Stimulated activated CD4-positive, alpha-beta T cell treated with anti-CD3 and anti-CD28 coated beads, Interleukin-15, amount 100 ng/mL, for 24 hours (primary cell): ENCODE data around the gene GPC1.

ENCODE experiments used
- DNase-seq: peaks from one replicate; pipeline ENCODE4 v3.0.0-alpha.2; 2020

GPC1 gene

DNA sequence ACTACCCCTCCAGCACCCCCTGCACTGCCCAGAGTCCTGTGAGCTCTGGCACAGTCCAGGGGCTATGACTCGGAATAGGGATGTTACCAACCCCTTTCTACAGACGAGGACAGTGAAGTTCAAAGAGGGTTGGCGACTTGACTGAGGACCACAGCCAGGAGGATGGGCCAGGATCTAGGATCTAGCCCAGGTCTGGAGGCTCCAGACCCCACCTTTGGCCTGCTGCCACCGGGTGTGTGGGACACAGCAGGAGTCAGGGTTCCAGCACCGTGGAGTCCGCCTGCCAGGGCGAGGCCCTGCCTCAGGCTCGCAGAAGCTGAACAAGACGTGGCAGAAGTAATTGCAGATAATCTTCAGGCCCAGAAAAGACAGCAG lies 37.9 kb upstream of the GPC1 start:
- no peak for DNase-seq

DNA sequence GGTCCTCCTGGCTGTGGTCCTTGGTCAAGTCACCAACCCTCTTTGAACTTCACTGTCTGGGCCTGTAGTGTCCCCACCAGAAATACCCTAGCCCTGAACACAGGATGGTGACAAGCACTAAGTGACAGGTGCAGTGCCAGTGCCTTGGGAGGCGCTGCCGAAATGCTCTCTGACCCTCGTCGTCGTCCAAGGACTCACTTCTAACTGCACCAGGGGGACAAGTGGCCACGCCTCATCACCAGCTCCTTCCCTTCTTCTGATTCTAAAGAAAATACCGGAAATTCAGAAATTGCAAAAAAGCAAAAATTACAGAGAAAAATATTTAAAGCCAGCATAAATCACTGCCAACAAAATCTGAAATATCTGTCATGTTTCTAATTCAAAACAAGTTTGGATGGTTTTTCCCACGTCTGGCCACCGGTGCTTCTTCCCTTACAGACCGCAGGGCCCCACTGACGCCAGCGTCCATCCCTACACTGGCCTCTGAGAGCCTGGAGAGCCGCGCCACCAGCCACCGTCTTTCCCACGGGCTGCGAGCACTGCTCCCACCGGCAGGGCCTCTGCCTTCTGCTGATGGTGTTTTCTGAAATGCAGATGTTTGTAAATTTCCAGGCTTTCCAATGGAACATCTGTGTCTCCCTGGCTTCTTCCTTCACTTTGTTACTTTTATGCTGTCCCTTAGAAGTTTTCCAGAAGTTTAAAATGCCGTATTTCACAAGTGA lies 37.4 kb upstream of the GPC1 start:
- DNase-seq = no peak

DNA sequence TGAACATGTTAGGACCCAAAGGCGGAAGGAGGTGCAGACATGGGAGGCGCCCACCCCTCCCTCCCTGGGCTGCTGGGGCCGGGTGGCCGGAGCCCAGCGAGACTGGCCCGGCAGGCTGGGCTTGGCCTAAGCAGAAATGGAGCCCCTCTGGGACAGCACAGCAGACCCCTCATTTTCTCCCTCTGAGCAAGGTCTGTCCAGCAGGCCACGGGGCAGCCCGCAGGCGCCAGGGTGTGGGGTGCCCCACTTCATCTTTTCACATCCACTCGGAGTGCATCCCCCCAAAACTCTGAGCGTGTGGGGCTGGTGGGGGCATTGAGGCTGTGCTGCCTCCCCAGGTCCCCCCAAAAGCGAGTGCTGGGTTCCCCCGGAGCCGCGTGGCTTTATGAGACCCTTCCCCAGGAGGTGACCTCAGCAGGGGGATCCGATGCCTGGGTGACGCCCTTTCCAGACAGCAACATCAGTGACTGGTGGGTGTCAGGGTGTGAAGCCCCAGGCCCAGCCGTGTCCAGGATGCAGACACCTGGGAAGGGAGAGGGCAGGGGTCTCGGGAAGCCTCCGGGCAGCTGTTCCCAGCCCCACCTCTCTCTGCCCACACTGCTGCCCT lies 36.7 kb upstream of the GPC1 start:
- no peak for DNase-seq

DNA sequence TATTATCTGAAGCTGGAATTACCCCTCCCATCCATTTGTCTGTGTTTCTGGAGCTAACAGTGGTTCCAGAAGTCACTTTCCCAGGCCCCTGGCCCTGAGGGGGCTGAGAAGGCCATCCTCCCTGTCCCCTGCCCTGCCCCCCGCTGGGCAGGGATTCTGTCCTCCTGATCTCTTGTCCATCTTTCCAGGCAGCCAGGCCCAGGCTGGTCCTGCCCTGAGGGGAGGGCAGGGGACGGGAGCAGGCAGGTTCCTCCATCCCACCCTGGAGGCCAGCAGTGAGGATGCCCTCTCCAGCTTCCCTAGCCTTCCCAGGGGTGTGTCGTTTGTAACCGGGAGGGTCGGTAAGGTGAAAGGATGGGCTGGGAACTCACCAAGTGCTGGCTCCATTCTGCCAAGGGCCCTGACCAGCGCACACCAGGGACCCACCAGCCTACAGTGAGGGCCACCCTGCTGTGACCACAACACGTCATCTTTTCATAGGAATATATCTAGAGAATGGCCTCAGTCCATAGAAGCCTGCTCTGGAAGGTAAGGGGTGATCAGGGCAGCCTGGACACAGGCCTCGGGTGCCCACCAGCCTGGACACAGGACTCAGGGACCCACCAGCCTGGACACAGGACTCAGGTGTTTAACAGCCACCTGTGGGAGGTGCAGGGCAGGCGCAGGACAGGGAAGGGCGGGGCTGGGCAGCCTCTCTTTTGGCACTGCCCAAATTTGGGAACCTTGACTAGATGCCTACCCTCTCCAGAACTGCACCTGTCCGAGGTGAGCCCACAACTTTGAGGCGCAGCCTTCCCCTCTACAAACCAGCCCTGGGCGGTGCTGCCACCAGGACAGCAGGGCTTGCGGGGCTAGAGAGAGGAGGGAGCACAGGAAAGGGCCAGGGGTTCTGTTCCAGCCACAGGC lies 35.8 kb upstream of the GPC1 start:
- no peak for DNase-seq

DNA sequence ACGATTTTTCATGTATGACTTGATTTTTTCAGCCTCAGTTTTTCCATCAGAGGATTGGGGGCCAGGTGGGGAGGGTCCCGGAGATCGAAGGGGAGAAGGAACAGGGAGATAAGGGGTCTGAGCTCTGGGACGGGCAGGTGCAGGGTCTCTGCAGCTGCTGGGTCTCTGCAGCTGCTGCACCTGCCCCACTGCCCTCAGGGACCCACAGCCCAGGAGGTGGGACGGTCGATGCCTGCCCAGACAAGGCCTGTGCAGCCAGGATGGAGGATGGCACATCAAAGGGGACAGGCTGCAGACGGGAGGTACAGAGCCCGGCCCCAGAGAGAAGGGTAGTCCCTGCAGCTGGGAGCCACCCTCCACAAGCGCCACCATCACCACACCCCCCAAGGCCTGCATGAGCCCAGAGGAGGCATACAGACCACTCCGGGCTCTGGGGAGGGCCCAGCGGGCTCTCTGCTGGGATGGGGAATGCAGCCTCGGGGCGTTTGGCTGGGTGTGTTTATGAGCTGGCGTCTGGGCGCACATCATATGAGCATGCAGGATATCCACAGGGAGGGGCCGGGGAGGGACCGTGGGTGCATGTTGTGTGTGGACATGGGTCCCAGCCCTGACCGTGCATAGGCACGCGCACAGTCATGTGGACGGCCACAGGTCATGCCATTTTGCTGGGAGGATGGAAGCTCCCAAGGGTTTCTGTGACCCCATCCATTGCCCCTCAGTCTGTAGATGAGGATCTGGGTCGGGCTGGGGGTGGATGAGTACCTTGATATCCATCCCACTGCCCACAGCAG lies 34.9 kb upstream of the GPC1 start:
- DNase-seq = no peak

DNA sequence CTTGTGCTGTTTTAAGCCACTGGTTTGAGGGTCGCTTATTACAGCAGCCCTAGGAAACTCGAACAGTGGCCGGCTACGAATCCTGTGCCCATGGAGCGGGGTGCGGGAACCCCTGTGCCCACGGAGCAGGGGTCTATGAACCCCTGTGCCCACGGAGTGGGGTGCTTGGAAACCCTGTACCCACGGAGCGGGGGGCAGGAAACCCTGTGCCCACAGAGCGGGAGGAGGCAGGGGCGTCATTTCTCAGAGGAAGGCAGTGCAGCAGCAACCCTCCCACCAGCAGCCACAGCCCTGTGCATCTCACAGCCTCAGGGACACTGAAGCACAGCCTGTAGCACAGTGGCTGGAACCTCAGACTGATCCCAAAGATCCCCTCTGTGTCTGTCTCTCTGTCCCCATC lies 34.2 kb upstream of the GPC1 start:
- no peak for DNase-seq

DNA sequence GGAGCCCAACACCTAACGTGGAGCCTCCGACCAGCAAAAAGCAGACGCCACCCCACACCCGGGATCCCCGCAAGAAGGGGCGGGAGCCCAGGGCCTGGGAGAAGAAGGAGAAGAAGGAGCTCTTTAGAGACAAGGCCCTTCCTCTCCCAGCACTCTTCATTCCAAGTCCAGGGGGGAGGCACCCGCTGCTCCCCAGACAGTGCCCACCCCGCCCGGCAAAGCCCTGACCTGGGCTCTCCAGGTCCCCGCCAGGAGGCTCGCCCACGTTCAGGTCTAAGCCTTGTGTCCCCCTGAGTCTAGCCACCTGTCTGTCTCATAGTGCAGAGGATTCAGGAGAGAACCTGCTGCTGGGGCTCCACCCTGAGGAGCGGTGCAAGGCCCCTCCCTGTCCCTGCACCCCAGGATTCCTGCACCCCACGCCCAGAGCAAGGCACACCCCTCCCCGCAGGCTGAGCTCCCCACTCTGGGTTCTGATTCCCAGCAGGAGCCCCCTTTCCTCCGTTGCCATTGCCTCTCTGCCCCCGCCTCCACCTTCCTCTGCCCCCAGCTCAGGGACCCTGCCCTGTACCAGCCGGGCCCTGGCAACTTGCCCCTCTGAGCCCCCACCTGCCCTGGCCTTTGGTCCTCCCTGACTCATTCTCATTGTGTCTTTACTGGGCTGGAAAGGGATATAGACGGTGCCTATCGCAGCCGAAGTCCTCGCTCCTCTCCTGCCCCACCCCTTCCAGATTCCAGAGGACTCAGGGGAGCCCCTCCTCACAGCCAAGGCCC lies 33.5 kb upstream of the GPC1 start:
- DNase-seq = no peak

DNA sequence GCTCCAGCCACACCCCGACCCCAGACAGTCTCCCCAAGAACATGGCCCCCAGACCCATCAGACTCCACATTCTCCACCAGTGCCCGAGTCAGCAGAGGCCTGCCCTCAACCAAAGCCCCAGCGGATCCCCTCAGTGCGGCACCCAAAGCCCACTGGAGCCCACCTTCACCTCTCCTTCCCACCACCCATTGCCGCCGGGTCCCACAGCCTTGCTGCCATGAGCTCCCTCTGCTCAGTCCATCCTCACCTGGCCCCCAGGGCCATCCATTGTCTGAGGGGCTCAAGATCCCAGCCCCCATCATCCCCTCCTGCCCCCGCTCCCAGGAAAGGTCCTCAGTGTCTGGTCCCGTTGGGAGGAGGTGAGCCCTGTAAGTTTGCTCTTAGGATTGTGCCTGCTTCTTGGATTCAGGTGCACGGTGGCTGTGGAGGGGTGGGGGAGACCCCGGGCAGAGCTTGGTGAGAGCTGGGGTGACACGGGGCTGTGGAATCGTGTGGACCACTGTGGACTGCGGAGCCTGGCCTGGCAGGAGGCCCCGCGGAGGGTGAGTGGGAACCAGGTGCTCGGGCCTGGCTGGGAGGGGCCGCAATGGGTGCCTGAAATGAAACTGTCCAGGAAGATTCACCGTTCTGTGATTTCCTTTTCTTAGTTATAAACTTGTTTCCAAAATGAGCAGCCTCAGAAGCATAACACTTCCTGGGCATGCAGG lies 32.7 kb upstream of the GPC1 start:
- DNase-seq = peak; percentile 44

DNA sequence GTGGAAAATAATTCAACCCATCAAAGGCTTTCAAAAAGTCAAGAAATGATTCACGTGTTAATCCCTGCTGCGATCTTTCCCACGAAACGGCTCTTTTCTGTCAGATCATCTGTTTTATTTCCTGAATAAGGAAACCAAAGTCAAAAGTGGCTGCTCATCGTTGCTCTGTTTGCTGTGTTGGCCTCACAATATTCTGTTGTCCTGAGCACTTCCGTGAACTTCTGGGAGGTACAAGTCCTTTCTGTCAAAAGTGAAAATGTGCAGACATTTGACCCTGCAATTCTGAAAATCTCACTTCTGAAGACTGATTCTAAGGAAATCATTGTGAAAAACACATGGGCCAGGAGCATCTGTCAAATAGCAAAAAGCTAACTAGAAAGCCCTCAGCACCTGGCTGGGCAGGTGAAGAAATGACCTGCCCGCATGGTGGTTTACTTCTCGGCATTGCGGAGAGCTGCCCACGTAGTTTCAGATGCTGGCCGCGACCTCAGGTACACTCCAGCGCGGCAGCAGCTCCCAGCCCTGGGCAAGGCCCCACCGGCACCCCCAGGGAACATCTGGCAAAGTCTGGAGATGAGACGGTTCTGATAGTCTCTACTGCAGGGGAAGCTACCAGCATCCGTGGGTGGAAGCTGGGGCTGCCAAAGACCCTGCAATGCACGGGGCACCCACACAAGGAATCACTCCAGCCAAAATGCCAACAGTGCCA lies 31.9 kb upstream of the GPC1 start:
- DNase-seq = peak; percentile 47

DNA sequence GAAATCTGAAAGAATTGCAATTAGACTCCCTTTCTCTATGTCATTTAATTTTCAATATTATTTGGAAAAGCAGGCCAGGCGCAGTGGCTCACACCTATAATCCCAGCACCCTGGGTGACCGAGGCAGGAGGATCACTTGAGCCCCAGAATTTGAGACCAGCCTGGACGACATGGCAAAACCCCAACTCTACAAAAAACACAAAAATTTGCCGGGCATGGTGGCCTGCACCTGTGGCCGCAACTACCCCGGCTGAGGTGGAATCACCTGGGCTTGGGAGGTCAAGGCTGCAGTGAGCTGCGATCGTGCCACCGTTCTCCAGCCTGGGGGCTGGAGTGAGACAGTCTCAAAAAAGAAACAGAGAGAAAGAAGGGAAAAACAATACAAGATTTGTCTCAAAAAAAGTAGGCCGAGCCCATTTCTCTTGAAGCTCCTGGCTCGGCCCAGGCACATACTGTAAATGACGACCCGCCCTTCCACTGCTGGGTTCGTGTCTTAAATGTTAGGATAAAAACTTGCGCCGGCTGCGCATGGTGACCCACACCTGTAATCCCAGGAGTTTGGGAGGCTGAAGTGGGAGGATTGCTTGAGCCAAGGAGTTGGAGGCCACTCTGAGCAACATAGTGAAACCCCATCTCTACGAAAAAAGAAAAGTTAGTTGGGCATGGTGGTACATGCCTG lies 31.1 kb upstream of the GPC1 start:
- DNase-seq = no peak

DNA sequence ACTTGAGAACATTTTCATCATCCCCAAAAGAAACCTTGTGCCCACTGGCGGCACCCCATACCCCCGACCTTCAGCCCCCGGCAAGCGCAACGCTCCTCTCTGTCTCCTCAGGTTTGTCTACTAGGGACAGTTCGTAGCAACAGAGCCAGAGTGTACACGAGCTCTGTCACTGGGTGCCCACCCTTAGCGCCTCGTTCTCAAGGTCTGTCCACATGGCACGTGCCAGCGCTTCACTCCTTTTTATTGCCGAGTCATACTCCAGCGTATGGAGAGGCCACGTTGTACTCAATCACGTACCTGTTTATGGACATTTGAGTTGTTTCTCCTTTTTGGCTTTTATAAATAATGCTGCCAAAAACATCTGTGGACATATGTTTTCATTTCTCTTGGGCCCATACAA lies 30.3 kb upstream of the GPC1 start:
- no peak for DNase-seq

DNA sequence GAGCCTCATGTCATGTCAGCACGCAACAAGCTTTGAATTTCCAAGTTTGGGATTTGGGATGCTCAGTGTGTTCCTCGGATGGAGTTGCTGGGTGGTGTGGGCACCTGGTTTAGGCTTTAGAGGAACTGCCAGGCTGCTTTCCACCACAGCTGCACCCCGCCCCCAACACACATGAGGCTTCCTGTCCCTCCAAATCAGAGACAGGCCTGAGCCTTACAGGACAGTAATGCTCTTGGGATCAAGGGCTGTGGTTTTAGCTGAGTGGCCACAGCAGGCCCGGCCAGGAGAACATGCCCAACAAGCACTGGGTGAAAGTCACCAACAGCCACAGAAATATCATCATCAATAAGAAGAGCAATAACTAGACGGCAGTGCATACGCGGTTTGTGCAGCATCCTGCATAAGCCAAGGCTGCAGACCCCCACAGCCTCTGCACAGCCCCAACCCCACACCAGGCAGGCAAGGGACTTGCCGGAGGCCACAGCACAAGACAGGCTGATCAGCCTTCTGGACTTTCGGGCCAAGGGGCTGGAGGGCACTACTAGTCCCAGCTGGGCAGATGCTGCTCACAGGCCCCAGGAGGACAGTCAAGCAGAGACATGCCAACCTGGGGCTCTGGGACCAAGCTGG lies 29.7 kb upstream of the GPC1 start:
- no peak for DNase-seq

DNA sequence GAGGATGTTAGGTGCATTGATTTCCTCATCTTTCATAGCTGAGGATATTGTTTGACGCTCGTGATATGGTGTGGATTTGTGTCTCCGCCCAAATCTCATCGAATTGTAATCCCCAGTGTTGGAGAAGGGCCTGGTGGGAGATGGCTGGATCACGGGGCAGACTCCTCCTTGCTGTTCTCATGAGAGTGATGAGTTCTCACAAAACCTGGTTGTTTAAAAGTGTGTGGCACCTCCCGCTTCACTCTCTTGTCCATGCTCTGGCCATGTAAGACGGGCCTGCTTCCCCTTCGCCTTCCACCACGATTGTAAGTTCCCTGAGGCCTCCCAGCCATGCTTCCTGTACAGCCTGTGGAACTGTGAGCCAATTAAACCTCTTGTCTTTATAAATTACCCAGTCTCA lies 28.4 kb upstream of the GPC1 start:
- no peak for DNase-seq

DNA sequence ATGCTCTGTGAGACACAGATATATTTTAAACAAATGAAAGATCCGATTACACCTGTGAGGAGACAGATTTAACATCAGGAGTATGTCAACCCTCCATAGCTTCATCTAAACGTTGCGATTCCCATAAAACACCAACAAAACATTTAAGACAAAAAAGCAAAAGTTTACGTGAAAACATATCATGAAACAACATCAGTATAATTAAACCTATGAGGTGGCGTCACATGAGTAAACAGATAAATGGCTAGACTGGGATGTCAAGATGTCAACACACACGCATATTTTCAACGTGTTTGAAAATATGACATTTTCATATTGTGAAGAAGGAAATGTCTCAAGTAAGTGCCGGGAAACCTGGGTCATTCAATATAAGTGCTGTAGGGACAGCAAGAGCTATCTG lies 25.5 kb upstream of the GPC1 start:
- DNase-seq = no peak

DNA sequence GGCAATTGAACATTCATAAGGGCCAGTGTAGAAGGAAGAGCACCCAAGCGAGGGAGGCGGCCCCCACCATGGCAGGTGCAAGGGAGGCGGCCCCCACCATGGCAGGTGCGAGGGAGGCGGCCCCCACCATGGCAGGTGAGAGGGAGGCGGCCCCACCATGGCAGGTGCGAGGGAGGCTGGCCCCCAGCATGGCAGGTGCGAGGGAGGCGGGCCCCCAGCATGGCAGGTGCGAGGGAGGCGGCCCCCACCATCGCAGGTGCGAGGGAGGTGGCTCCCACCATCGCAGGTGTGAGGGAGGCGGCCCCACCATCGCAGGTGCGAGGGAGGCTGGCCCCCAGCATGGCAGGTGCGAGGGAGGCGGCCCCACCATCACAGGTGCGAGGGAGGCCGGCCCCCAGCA lies 24.7 kb upstream of the GPC1 start:
- DNase-seq = no peak

DNA sequence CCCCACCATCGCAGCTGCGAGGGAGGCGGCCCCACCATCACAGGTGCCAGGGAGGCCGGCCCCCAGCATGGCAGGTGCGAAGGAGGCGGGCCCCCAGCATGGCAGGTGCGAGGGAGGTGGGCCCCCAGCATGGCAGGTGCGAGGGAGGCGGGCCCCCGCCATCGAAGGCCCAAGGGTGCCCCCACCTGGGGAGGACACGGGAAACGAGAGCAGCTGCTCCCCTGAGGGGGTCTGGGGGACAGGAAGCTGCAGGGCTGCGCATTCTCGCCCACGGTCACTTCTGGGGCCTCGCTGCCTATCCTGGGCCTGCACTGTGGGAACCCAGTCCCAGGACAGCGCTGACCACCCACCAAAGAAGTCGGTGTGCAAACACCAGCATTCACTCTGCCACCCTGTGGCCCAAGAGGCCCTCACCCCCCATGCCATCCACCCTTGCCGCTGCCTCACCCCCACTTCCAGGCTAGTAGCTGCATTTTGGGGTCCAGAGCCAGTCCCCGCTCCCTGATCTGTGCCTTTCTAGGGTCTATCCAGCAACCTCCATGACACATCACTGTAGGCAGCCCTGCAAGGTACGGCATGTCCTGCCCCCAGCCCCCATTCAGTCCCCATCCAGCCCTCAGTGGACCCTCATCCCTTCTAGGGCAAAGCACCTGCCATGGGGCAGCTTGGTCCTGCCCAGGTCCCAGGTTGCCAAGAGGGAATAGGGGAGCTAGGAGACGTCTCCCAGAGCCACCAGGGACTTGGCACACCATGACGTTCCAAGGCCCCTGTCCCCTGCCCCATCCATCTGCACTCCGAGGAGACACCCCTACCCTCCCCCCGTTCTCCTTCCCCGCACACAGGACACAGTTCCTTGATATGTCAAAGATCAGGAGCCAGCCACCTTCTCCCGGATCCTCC lies 24.0 kb upstream of the GPC1 start:
- DNase-seq = no peak

DNA sequence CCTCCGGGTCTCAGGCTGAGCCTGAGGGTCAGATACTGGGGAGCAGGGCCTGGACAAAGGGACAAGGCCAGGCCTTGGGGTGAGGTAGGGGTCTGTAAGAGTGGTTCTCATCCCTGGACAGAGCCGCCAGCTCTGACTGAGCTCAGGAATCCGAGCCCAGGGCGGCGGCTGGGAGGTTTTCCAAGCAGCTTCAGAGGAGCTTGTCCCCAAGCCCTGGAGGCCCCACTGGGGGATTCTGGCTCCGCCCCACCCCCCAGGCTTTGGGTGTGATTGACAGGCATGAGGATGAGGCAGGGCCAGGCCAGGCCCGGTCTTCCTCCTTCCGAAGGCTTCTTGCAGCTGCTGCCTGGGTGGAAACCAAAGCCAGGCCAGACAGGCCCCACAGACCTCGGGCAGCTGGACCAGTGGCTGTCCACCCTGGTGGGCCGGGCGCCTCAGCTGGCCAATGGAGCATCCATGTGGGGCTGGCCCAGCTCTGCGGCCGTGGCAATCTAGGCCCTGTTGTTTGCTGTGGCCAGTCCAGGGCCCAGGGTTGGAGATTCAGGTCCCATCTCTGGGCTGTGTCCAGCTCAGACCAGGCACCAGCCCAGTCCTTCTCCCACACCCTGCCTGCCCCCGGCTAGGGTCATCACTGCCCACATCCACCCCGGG lies 23.1 kb upstream of the GPC1 start:
- no peak for DNase-seq
